HG02884 (cell line): ENCODE results near the gene SNPH.
"Not testable (repeated sequence)": the region's sequence is repeated elsewhere in the genome, so short reads cannot be mapped to it uniquely, and the experiment has no call there.

Source experiments
- ATAC-seq: cut with Tn5 transposase; IDR thresholded peaks from one replicate; pipeline ENCODE4 v1.9.1; 2021; ENCODE audit warnings: mild to moderate bottlenecking, moderate library complexity; ENCODE audit not compliant: unreplicated experiment

The SNPH gene

GRCh38 chr20:1336699-1337367, 70.7 kb downstream of the SNPH start:
- ATAC-seq, result no peak

GRCh38 chr20:1337441-1337840, 71.3 kb downstream of the SNPH start:
- no peak for ATAC-seq

GRCh38 chr20:1338096-1338495, 72.0 kb downstream of the SNPH start:
- ATAC-seq, result no peak

GRCh38 chr20:1338801-1339200, 72.7 kb downstream of the SNPH start:
- ATAC-seq, result no peak

GRCh38 chr20:1341561-1342265, 75.6 kb downstream of the SNPH start:
- ATAC-seq, result no peak

GRCh38 chr20:1343446-1344124, 77.5 kb downstream of the SNPH start:
- not testable (repeated sequence) for ATAC-seq

GRCh38 chr20:1345030-1345755, 79.1 kb downstream of the SNPH start:
- no peak for ATAC-seq

- no peak for ATAC-seq
Observed at GRCh38 chr20:1345756-1346093, 79.6 kb downstream of the SNPH start.

- ATAC-seq, result no peak
Observed at GRCh38 chr20:1346315-1346969, 80.3 kb downstream of the SNPH start.

GRCh38 chr20:1353956-1354355, 87.9 kb downstream of the SNPH start:
- no peak for ATAC-seq

- ATAC-seq, result no peak
Observed at GRCh38 chr20:1357921-1358671, 92.0 kb downstream of the SNPH start.
